HG02943 (cell line): Measurements from ENCODE around the gene FARS2.

Experiments used
- ATAC-seq: cut with Tn5 transposase; IDR thresholded peaks from one replicate; pipeline ENCODE4 v1.9.1; 2021; ENCODE audit warnings: mild to moderate bottlenecking, low read depth, moderate library complexity; ENCODE audit not compliant: unreplicated experiment

The FARS2 gene

GRCh38 chr6:5522147-5522546 is 260.8 kb downstream of the FARS2 start:
- ATAC-seq, result no peak

- no peak for ATAC-seq
Observed at GRCh38 chr6:5524110-5524509, 262.8 kb downstream of the FARS2 start.

GRCh38 chr6:5525209-5525608 is 263.9 kb downstream of the FARS2 start:
- ATAC-seq, result no peak

- ATAC-seq, result no peak
Observed at GRCh38 chr6:5529015-5529414, 267.7 kb downstream of the FARS2 start.

- no peak for ATAC-seq
Observed at GRCh38 chr6:5529733-5530132, 268.4 kb downstream of the FARS2 start.

GRCh38 chr6:5531161-5531560 is 269.8 kb downstream of the FARS2 start:
- no peak for ATAC-seq

GRCh38 chr6:5531853-5532375 is 270.6 kb downstream of the FARS2 start:
- ATAC-seq, result no peak

GRCh38 chr6:5532941-5533340 is 271.6 kb downstream of the FARS2 start:
- ATAC-seq, result no peak

GRCh38 chr6:5534643-5535042 is 273.3 kb downstream of the FARS2 start:
- ATAC-seq, result no peak

- no peak for ATAC-seq
Observed at GRCh38 chr6:5536644-5537043, 275.3 kb downstream of the FARS2 start.

GRCh38 chr6:5537132-5537531 is 275.8 kb downstream of the FARS2 start:
- ATAC-seq, result no peak

- ATAC-seq, result no peak
Observed at GRCh38 chr6:5537967-5538366, 276.7 kb downstream of the FARS2 start.

- ATAC-seq, result no peak
Observed at GRCh38 chr6:5540370-5540769, 279.1 kb downstream of the FARS2 start.

- no peak for ATAC-seq
Observed at GRCh38 chr6:5541025-5541424, 279.7 kb downstream of the FARS2 start.

- no peak for ATAC-seq
Observed at GRCh38 chr6:5541751-5542432, 280.6 kb downstream of the FARS2 start.

GRCh38 chr6:5547556-5547955 is 286.2 kb downstream of the FARS2 start:
- ATAC-seq, result no peak

- no peak for ATAC-seq
Observed at GRCh38 chr6:5550631-5551030, 289.3 kb downstream of the FARS2 start.

- ATAC-seq, result no peak
Observed at GRCh38 chr6:5552243-5552642, 290.9 kb downstream of the FARS2 start.

- ATAC-seq, result no peak
Observed at GRCh38 chr6:5553767-5554166, 292.5 kb downstream of the FARS2 start.

- no peak for ATAC-seq
Observed at GRCh38 chr6:5554226-5554625, 292.9 kb downstream of the FARS2 start.

GRCh38 chr6:5556011-5556410 is 294.7 kb downstream of the FARS2 start:
- ATAC-seq, result no peak

GRCh38 chr6:5557506-5557905 is 296.2 kb downstream of the FARS2 start:
- no peak for ATAC-seq

- no peak for ATAC-seq
Observed at GRCh38 chr6:5559651-5560050, 298.3 kb downstream of the FARS2 start.
